ENCODE data around the gene VTN. TPM values are rescaled to one million over a fixed set of nuclear protein-coding genes. Genes with fewer than 3 reads are reported as not detected.
"Not testable (repeated sequence)": the region's sequence is repeated elsewhere in the genome, so short reads cannot be mapped to it uniquely, and the experiment has no call there.

Gene VTN
- total RNA-seq, 2 experiments from 2014 or later: not detected

- H3K27me3 Mint-ChIP-seq: no peaks in the 10 kb centered on the region
- H3K27ac Mint-ChIP-seq: peak overlapping the region; percentile 23
- peaks cover 40% of the 10 kb centered on the region for H3K36me3 Mint-ChIP-seq
- intact Hi-C loops (cut with micrococcal nuclease): no loop called here
- no peaks in the 10 kb centered on the region for H3K9me3 Mint-ChIP-seq
- CTCF ChIA-PET: interaction anchor here (1.3 to 1.7 kb wide), 2 partner anchors 8 to 10 kb away, joined by 3 to 5 read pairs; partner anchors contain the start of gene TNFAIP1
- POLR2A ChIA-PET: interaction anchor here (1.3 kb wide), 1 partner anchor 11 kb away, joined by 4 read pairs; the partner anchor contains the start of genes IFT20 and TNFAIP1
- H3K4me3 Mint-ChIP-seq: no peak overlapping the region
- no peak for DNase-seq
- no peaks in the 10 kb centered on the region for H3K4me1 Mint-ChIP-seq (ENCODE audit: low read depth)
Observed at GRCh38 chr17:28346199-28346580, 23.9 kb downstream of the VTN start.

- Mint-ChIP-seq H3K27me3 (no peaks in the 10 kb centered on the region), H3K9me3 (no peaks in the 10 kb centered on the region), H3K27ac (peak overlapping the region; percentile 23), H3K4me1 (ENCODE audit: low read depth) (no peaks in the 10 kb centered on the region), H3K36me3 (peaks cover 38% of the 10 kb centered on the region), H3K4me3 (no peak overlapping the region)
- intact Hi-C loops (cut with micrococcal nuclease): no loop called here
- ChIA-PET POLR2A (interaction anchor here (0.9 to 1.3 kb wide), 2 partner anchors 10 kb away, joined by 4 to 5 read pairs; partner anchors contain the start of genes IFT20 and TNFAIP1), CTCF (interaction anchor here (0.6 to 1.7 kb wide), 2 partner anchors 8 to 10 kb away, joined by 3 to 5 read pairs; partner anchors contain the start of genes IFT20 and TNFAIP1)
- no peak for DNase-seq
Observed at GRCh38 chr17:28345419-28346198, 24.5 kb downstream of the VTN start.

GRCh38 chr17:28344435-28344901, 25.6 kb downstream of the VTN start:
- DNase-seq: no peak
- Mint-ChIP-seq H3K4me1 (ENCODE audit: low read depth) (no peaks in the 10 kb centered on the region), H3K27ac (no peak overlapping the region), H3K27me3 (no peaks in the 10 kb centered on the region), H3K4me3 (no peak overlapping the region), H3K9me3 (no peaks in the 10 kb centered on the region), H3K36me3 (peaks cover 39% of the 10 kb centered on the region)
- CTCF ChIA-PET: no interaction called here
- POLR2A ChIA-PET: interaction anchor here (0.9 kb wide), 1 partner anchor 9 kb away, joined by 5 read pairs; the partner anchor contains the start of genes IFT20 and TNFAIP1
- intact Hi-C loops (cut with micrococcal nuclease): no loop called here

- ChIA-PET POLR2A (no interaction called here), CTCF (no interaction called here)
- no peak overlapping the region for H3K4me3 Mint-ChIP-seq
- peaks cover 38% of the 10 kb centered on the region for H3K36me3 Mint-ChIP-seq
- no peaks in the 10 kb centered on the region for H3K27me3 Mint-ChIP-seq
- intact Hi-C loops (cut with micrococcal nuclease): no loop called here
- no peak for DNase-seq
- no peaks in the 10 kb centered on the region for H3K9me3 Mint-ChIP-seq
- no peak overlapping the region for H3K27ac Mint-ChIP-seq
- H3K4me1 Mint-ChIP-seq (ENCODE audit: low read depth): no peaks in the 10 kb centered on the region
Observed at GRCh38 chr17:28344011-28344410, 26.1 kb downstream of the VTN start.

- intact Hi-C loops (cut with micrococcal nuclease): no loop called here
- ChIA-PET CTCF (no interaction called here), POLR2A (no interaction called here)
- no peak overlapping the region for H3K4me3 Mint-ChIP-seq
- H3K27me3 Mint-ChIP-seq: no peaks in the 10 kb centered on the region
- no peak overlapping the region for H3K27ac Mint-ChIP-seq
- peaks cover 3% of the 10 kb centered on the region for H3K4me1 Mint-ChIP-seq (ENCODE audit: low read depth)
- no peak for DNase-seq
- no peaks in the 10 kb centered on the region for H3K9me3 Mint-ChIP-seq
- peaks cover 33% of the 10 kb centered on the region for H3K36me3 Mint-ChIP-seq
Observed at GRCh38 chr17:28343491-28343932, 26.6 kb downstream of the VTN start.

GRCh38 chr17:28342313-28342712, 27.8 kb downstream of the VTN start:
- POLR2A ChIA-PET: no interaction called here
- CTCF ChIA-PET: no interaction called here
- intact Hi-C loops (cut with micrococcal nuclease): no loop called here
- Mint-ChIP-seq H3K4me1 (ENCODE audit: low read depth) (peaks cover 9% of the 10 kb centered on the region), H3K27ac (no peak overlapping the region), H3K9me3 (no peaks in the 10 kb centered on the region), H3K4me3 (no peak overlapping the region), H3K36me3 (peaks cover 29% of the 10 kb centered on the region), H3K27me3 (no peaks in the 10 kb centered on the region)
- no peak for DNase-seq

- Mint-ChIP-seq H3K4me3 (no peak overlapping the region), H3K27me3 (no peaks in the 10 kb centered on the region), H3K27ac (no peak overlapping the region), H3K4me1 (ENCODE audit: low read depth) (peaks cover 17% of the 10 kb centered on the region), H3K36me3 (peaks cover 25% of the 10 kb centered on the region), H3K9me3 (no peaks in the 10 kb centered on the region)
- ChIA-PET CTCF (no interaction called here), POLR2A (no interaction called here)
- no peak for DNase-seq
- intact Hi-C loops (cut with micrococcal nuclease): no loop called here
Observed at GRCh38 chr17:28341516-28341915, 28.6 kb downstream of the VTN start.

- DNase-seq: no peak
- no peak overlapping the region for H3K27ac Mint-ChIP-seq
- intact Hi-C loops (cut with micrococcal nuclease): no loop called here
- ChIA-PET POLR2A (no interaction called here), CTCF (no interaction called here)
- H3K4me3 Mint-ChIP-seq: no peak overlapping the region
- H3K27me3 Mint-ChIP-seq: no peaks in the 10 kb centered on the region
- peaks cover 21% of the 10 kb centered on the region for H3K4me1 Mint-ChIP-seq (ENCODE audit: low read depth)
- H3K9me3 Mint-ChIP-seq: no peaks in the 10 kb centered on the region
- H3K36me3 Mint-ChIP-seq: peaks cover 22% of the 10 kb centered on the region
Observed at GRCh38 chr17:28340374-28340773, 29.7 kb downstream of the VTN start.

GRCh38 chr17:28339431-28339830, 30.7 kb downstream of the VTN start:
- CTCF ChIA-PET: no interaction called here
- DNase-seq: no peak
- intact Hi-C loops (cut with micrococcal nuclease): no loop called here
- no peak overlapping the region for H3K27ac Mint-ChIP-seq
- POLR2A ChIA-PET: no interaction called here
- H3K36me3 Mint-ChIP-seq: peaks cover 22% of the 10 kb centered on the region
- H3K4me3 Mint-ChIP-seq: no peak overlapping the region
- H3K9me3 Mint-ChIP-seq: no peaks in the 10 kb centered on the region
- no peaks in the 10 kb centered on the region for H3K27me3 Mint-ChIP-seq
- peaks cover 27% of the 10 kb centered on the region for H3K4me1 Mint-ChIP-seq (ENCODE audit: low read depth)

- H3K9me3 Mint-ChIP-seq; DNase-seq; POLR2A ChIA-PET; H3K27ac Mint-ChIP-seq; H3K27me3 Mint-ChIP-seq; H3K4me3 Mint-ChIP-seq; intact Hi-C loops (cut with micrococcal nuclease): not testable (repeated sequence)
- peaks cover 16% of the 10 kb centered on the region for H3K36me3 Mint-ChIP-seq
- H3K4me1 Mint-ChIP-seq (ENCODE audit: low read depth): peaks cover 34% of the 10 kb centered on the region
- CTCF ChIA-PET: interaction anchor here (1.5 kb wide), 1 partner anchor 78 kb away, joined by 4 read pairs; no protein-coding TSS in a partner anchor
Observed at GRCh38 chr17:28338769-28339212, 31.3 kb downstream of the VTN start.

- Mint-ChIP-seq H3K9me3 (no peaks in the 10 kb centered on the region), H3K36me3 (peaks cover 15% of the 10 kb centered on the region), H3K4me1 (ENCODE audit: low read depth) (peaks cover 34% of the 10 kb centered on the region), H3K4me3 (no peak overlapping the region), H3K27ac (no peak overlapping the region), H3K27me3 (no peaks in the 10 kb centered on the region)
- DNase-seq: no peak
- intact Hi-C loops (cut with micrococcal nuclease): no loop called here
- ChIA-PET CTCF (interaction anchor here (1.2 to 1.5 kb wide), 3 partner anchors 8 to 275 kb away, joined by 3 to 5 read pairs (median 4); no protein-coding TSS in a partner anchor), POLR2A (no interaction called here)
Observed at GRCh38 chr17:28338056-28338768, 31.9 kb downstream of the VTN start.
